A549 (cell line): Measurements from ENCODE around the gene ELSPBP1. TPM values are rescaled to one million over a fixed set of nuclear protein-coding genes. Genes with fewer than 3 reads are reported as not detected.

ENCODE experiments used
- ATAC-seq, 2 experiments: fragments of 200-7000 bp in 1 of 2; fragments of >200 bp in 1 of 2; cut with Nextera tagmentation in 1 of 2; cut with Tn5 transposase in 1 of 2; 3 replicates each; pipeline versions ENCODE4 v1.8.0 to v1.9.1; 2018 to 2020; ENCODE audit warnings: mild to moderate bottlenecking in 1 of 2, moderate library complexity in 1 of 2
- CTCF ChIA-PET: fragments of 300-600 bp; sonication (Branson Sonifier 250); formaldehyde crosslinking; extraction: SDS; loops from one replicate; lab custom pipeline; 2021; ENCODE audit warnings: antibody characterized with exemption, inconsistent platforms; lab: Yijun Ruan, JAX
- POLR2A ChIA-PET: fragments of 350-600 bp; formaldehyde crosslinking; extraction: SDS; loops from one replicate; lab custom pipeline; 2021; ENCODE audit warnings: antibody characterized with exemption, inconsistent platforms; lab: Yijun Ruan, JAX
- DNase-seq, 2 experiments: peaks; one replicate each; pipeline versions ENCODE4 v3.0.0 to v3.0.0-alpha.2; 2011 to 2016; ENCODE audit warnings: low read depth in 1 of 2, low spot score in 1 of 2
- FAIRE-seq: peaks from 2 replicates; lab custom pipeline; 2011; peaks lifted over from hg19 to GRCh38; lab: Jason Lieb, UNC
- H3K27ac ChIP-seq, 2 experiments: fragments of >200 bp; sonication (Bioruptor Twin); formaldehyde crosslinking; 3 replicates each; pipeline ENCODE4 v1.5.1; 2016 to 2017
- H3K4me1 ChIP-seq: fragments of >200 bp; sonication (Bioruptor Twin); formaldehyde crosslinking; 3 replicates; pipeline ENCODE4 v1.6.1; 2016
- H3K4me2 ChIP-seq: fragments of >200 bp; sonication (Bioruptor Twin); formaldehyde crosslinking; 3 replicates; pipeline ENCODE4 v1.6.1; 2016
- H3K4me3 ChIP-seq: fragments of >200 bp; sonication (Bioruptor Twin); formaldehyde crosslinking; 3 replicates; pipeline ENCODE4 v1.5.1; 2016
- H3K9me3 ChIP-seq: fragments of >200 bp; sonication (Bioruptor Twin); formaldehyde crosslinking; 3 replicates; pipeline ENCODE4 v1.6.1; 2016
- ATOH8 ChIP-seq: fragments of 250-450 bp; sonication (Bioruptor Pico); IDR thresholded peaks from 2 replicates; pipeline ENCODE4 v1.5.0; 2020; ENCODE audit warnings: low read depth, mild to moderate bottlenecking, moderate library complexity
- BHLHE40 ChIP-seq: IDR thresholded peaks from 2 replicates; pipeline ENCODE4 v1.6.1; 2012; ENCODE audit warnings: low read depth, low read length, inconsistent platforms
- CEBPB ChIP-seq, 2 experiments: fragments of >200 bp in 1 of 2; sonication (Bioruptor Twin) in 1 of 2; formaldehyde crosslinking in 1 of 2; IDR thresholded peaks; 2 replicates each; pipeline ENCODE4 v1.6.1; 2012 to 2016
- CTCF ChIP-seq: fragments of >200 bp; sonication (Bioruptor Twin); formaldehyde crosslinking; IDR thresholded peaks from 3 replicates; pipeline ENCODE4 v1.5.1; 2016
- ELK1 ChIP-seq: fragments of 150-350 bp; IDR thresholded peaks from 2 replicates; pipeline ENCODE4 v1.6.1; 2014; ENCODE audit warnings: low read depth, mild to moderate bottlenecking, low read length
- FOXS1 ChIP-seq: fragments of 250-450 bp; sonication (Bioruptor Pico); IDR thresholded peaks from 2 replicates; pipeline ENCODE4 v1.5.0; 2020; ENCODE audit warnings: mild to moderate bottlenecking, moderate library complexity
- GATA3 ChIP-seq: IDR thresholded peaks from 2 replicates; pipeline ENCODE4 v1.6.1; 2012; ENCODE audit warnings: borderline replicate concordance
- HES2 ChIP-seq: fragments of >200 bp; sonication (Bioruptor Twin); formaldehyde crosslinking; IDR thresholded peaks from 2 replicates; pipeline ENCODE4 v1.6.1; 2016
- HOXB5 ChIP-seq: fragments of 250-450 bp; sonication (Bioruptor Pico); IDR thresholded peaks from 2 replicates; pipeline ENCODE4 v1.5.0; 2020; ENCODE audit warnings: mild to moderate bottlenecking, moderate library complexity
- KDM1A ChIP-seq: fragments of 200-600 bp; sonication (generic); IDR thresholded peaks from 2 replicates; pipeline ENCODE4 v1.6.1; 2016; ENCODE audit warnings: low read depth, mild to moderate bottlenecking
- KDM5A ChIP-seq: fragments of 200-600 bp; sonication (generic); IDR thresholded peaks from 2 replicates; pipeline ENCODE4 v1.6.1; 2016; ENCODE audit warnings: antibody characterized with exemption, mild to moderate bottlenecking
- NFE2L2 ChIP-seq: fragments of 150-350 bp; conservative IDR thresholded peaks from 2 replicates; pipeline ENCODE4 v1.6.1; 2014; ENCODE audit warnings: low read length
- NPAS2 ChIP-seq: fragments of 250-450 bp; sonication (Bioruptor Pico); IDR thresholded peaks from 2 replicates; pipeline ENCODE4 v1.8.0; 2022; ENCODE audit warnings: mild to moderate bottlenecking, moderate library complexity, borderline replicate concordance
- NR3C1 ChIP-seq: fragments of >200 bp; sonication (Bioruptor Twin); formaldehyde crosslinking; IDR thresholded peaks from 3 replicates; pipeline ENCODE4 v1.6.1; 2017
- PBX3 ChIP-seq: IDR thresholded peaks from 2 replicates; pipeline ENCODE4 v1.6.1; 2012
- POLR2A ChIP-seq: IDR thresholded peaks from 2 replicates; pipeline ENCODE4 v1.6.1; 2012; ENCODE audit warnings: mild to moderate bottlenecking, low read length
- POLR2AphosphoS2 ChIP-seq: conservative IDR thresholded peaks from 2 replicates; pipeline ENCODE4 v1.6.1; 2012; ENCODE audit warnings: low read length, improper control_type of control experiment, inconsistent platforms
- RFX5 ChIP-seq: fragments of 450-650 bp; IDR thresholded peaks from 2 replicates; pipeline ENCODE4 v1.7.1; 2014; ENCODE audit warnings: antibody characterized with exemption, mild to moderate bottlenecking, moderate library complexity
- TFCP2L1 ChIP-seq: fragments of 250-450 bp; sonication (Bioruptor Pico); IDR thresholded peaks from 2 replicates; pipeline ENCODE4 v1.5.0; 2021; ENCODE audit warnings: mild to moderate bottlenecking
- USF2 ChIP-seq: fragments of 450-650 bp; IDR thresholded peaks from 2 replicates; pipeline ENCODE4 v1.6.1; 2014; ENCODE audit warnings: antibody characterized with exemption
- ZFP36 ChIP-seq: fragments of 450-650 bp; IDR thresholded peaks from 2 replicates; pipeline ENCODE4 v1.6.1; 2014; ENCODE audit warnings: borderline replicate concordance; ENCODE audit not compliant: partially characterized antibody
- ZNF302 ChIP-seq: fragments of 250-450 bp; sonication (Bioruptor Pico); IDR thresholded peaks from 2 replicates; pipeline ENCODE4 v1.9.0; 2021; ENCODE audit warnings: inconsistent platforms, mild to moderate bottlenecking, moderate library complexity
- WGBS: methylation state at CpG from one replicate; pipeline ENCODE4 v1.1.6; 2017; ENCODE audit errors: missing lambda C conversion rate; 5-methylcytosine and 5-hydroxymethylcytosine counted together
- polyA plus RNA-seq, 4 experiments: library from polyadenylated mRNA; depleted of rRNA in 3 of 4; stranded (reverse); fragments of >200 nt; fragmentation: RNase III in 1 of 4; extraction: RNeasy Plus Mini Kit Qiagen cat#74134 plus additional on column Dnase treatment in 1 of 4; gene quantifications; 2 replicates in 3 of 4; 3 replicates in 1 of 4; pipeline ENCODE4 v1.2.3, GENCODE V29; 2011 to 2017

ELSPBP1 gene
- polyA plus RNA-seq, 2 of the 4 experiments (the other 2 are of a cell fraction) = not detected

GRCh38 chr19:48041877-48042580, 47.6 kb downstream of the ELSPBP1 start:
- ATAC-seq = peak in 1 of 2 experiments; percentile 31; a peak in 1 of 6 replicates
- CTCF ChIA-PET = interaction anchor here (1.2 kb wide), 1 partner anchor 78 kb away, joined by 4 read pairs; no protein-coding TSS in a partner anchor
- DNase-seq = no peak
- no peak overlapping the region for H3K4me3 ChIP-seq
- H3K4me2 ChIP-seq = no peak overlapping the region
- WGBS = 31% methylated on average over 2 of the region's 2 CpGs
- H3K4me1 ChIP-seq = no peaks in the 10 kb centered on the region
- POLR2A ChIA-PET = no interaction called here
- peak; percentile 47 for TF ChIP-seq ZFP36
- no peak for TF ChIP-seq NR3C1
- H3K9me3 ChIP-seq = peaks cover 35% of the 10 kb centered on the region
- H3K27ac ChIP-seq = no peak overlapping the region
- no peak for FAIRE-seq

GRCh38 chr19:48043675-48044258, 49.3 kb downstream of the ELSPBP1 start, which contains the start of gene CABP5:
TSS of gene CABP5 (minus strand) at chr19:48044079. CDS start at chr19:48043922, 157 bp downstream.
- DNase-seq (no peak), FAIRE-seq (no peak), ATAC-seq (no peak)
- H3K27ac ChIP-seq = no peak within 1 kb of the TSS
- no peak within 1 kb of the TSS for H3K4me2 ChIP-seq
- CTCF ChIA-PET = interaction anchor here (0.9 to 1.3 kb wide), 4 partner anchors 18 to 109 kb away, joined by 3 read pairs; no protein-coding TSS in a partner anchor
- no peak within 1 kb of the TSS for H3K4me3 ChIP-seq
- H3K4me1 ChIP-seq = no peaks in the 10 kb centered on the region
- POLR2A ChIA-PET = no interaction called here
- peaks cover 26% of the 10 kb centered on the region for H3K9me3 ChIP-seq
- no peak for TF ChIP-seq CEBPB (IDR thresholded peaks at IDR 0.05)
- TF ChIP-seq CTCF = no peak
- no peak for TF ChIP-seq HOXB5 (CRISPR knock-in tag)
- TF ChIP-seq PBX3 = no peak
- TF ChIP-seq ATOH8 = no peak
- no peak for TF ChIP-seq TFCP2L1 (CRISPR knock-in tag)
- TF ChIP-seq ZNF302 (CRISPR knock-in tag) = no peak
- 12% methylated on average over 9 of the region's 10 CpGs for WGBS

GRCh38 chr19:48044561-48044960, 50.1 kb downstream of the ELSPBP1 start:
- Histone ChIP-seq H3K27ac (no peak overlapping the region), H3K9me3 (peaks cover 31% of the 10 kb centered on the region), H3K4me3 (no peak overlapping the region), H3K4me1 (no peaks in the 10 kb centered on the region), H3K4me2 (no peak overlapping the region)
- ChIA-PET CTCF (interaction anchor here (0.9 to 1.2 kb wide), 4 partner anchors 19 to 249 kb away, joined by 3 read pairs; no protein-coding TSS in a partner anchor), POLR2A (no interaction called here)
- FAIRE-seq = no peak
- DNase-seq = no peak
- WGBS = 30% methylated on average over 5 of the region's 5 CpGs
- no peak for ATAC-seq
- TF ChIP-seq CTCF = no peak
- no peak for TF ChIP-seq POLR2A
- TF ChIP-seq POLR2AphosphoS2 = no peak
- TF ChIP-seq FOXS1 (CRISPR knock-in tag) = no peak
- TF ChIP-seq KDM1A = no peak
- TF ChIP-seq NFE2L2 = no peak
- TF ChIP-seq USF2 = no peak
- TF ChIP-seq NPAS2 (CRISPR knock-in tag) = no peak
- no peak for TF ChIP-seq HES2
- no peak for TF ChIP-seq PBX3
- TF ChIP-seq BHLHE40 = no peak
- no peak for TF ChIP-seq ELK1
- no peak for TF ChIP-seq KDM5A
- TF ChIP-seq GATA3 = no peak
- TF ChIP-seq RFX5 = no peak
